GM12878 (cell line): ENCODE data around the gene NSL1. TPM values are rescaled to one million over a fixed set of nuclear protein-coding genes. Genes with fewer than 3 reads are reported as not detected.

Experiments
- BRCA1 ChIP-seq: IDR thresholded peaks from 2 replicates; pipeline ENCODE4 v1.6.1; 2011; ENCODE audit warnings: low read depth, low read length, improper control_type of control experiment
- CBX3 ChIP-seq: fragments of 200-600 bp; sonication (generic); IDR thresholded peaks from 2 replicates; pipeline ENCODE4 v1.6.1; 2016; ENCODE audit warnings: low read depth, borderline replicate concordance
- E2F4 ChIP-seq: IDR thresholded peaks from 2 replicates; pipeline ENCODE4 v1.6.1; 2012; ENCODE audit warnings: low read depth, low read length, improper control_type of control experiment
- GATAD2B ChIP-seq: fragments of 450-650 bp; conservative IDR thresholded peaks from 2 replicates; pipeline ENCODE4 v1.6.1; 2017; ENCODE audit warnings: low read depth, mild to moderate bottlenecking, moderate library complexity
- PAX8 ChIP-seq: fragments of 450-650 bp; IDR thresholded peaks from 2 replicates; pipeline ENCODE4 v1.6.1; 2017; ENCODE audit warnings: mild to moderate bottlenecking, moderate library complexity
- PBX3 ChIP-seq: IDR thresholded peaks from 2 replicates; pipeline ENCODE4 v1.6.1; 2011; ENCODE audit warnings: mild to moderate bottlenecking, low read depth, low read length, moderate library complexity; ENCODE audit not compliant: insufficient replicate concordance
- PKNOX1 ChIP-seq: fragments of 450-650 bp; IDR thresholded peaks from 2 replicates; pipeline ENCODE4 v1.6.1; 2016; ENCODE audit warnings: mild to moderate bottlenecking
- POU2F2 ChIP-seq: IDR thresholded peaks from 3 replicates; pipeline ENCODE4 v1.6.1; 2011; ENCODE audit warnings: low read depth, mild to moderate bottlenecking, low read length, borderline replicate concordance
- SRF ChIP-seq, 2 experiments: IDR thresholded peaks; 2 replicates each; pipeline ENCODE4 v1.6.1; 2011; ENCODE audit warnings: low read depth in 2 of 2, low read length in 2 of 2, mild to moderate bottlenecking in 1 of 2, moderate library complexity in 1 of 2
- TCF7 ChIP-seq: IDR thresholded peaks from 2 replicates; pipeline ENCODE4 v1.6.1; 2014; ENCODE audit warnings: antibody characterized with exemption, borderline replicate concordance
- ZBTB11 ChIP-seq: fragments of 450-650 bp; formaldehyde crosslinking; IDR thresholded peaks from 2 replicates; pipeline ENCODE4 v1.5.0; 2022; ENCODE audit warnings: mild to moderate bottlenecking, missing genetic modification characterization
- polyA plus RNA-seq, 11 experiments: library from polyadenylated mRNA; depleted of rRNA in 4 of 11; unstranded in 6 of 11; stranded (reverse) in 5 of 11; fragments of >200 nt; fragmentation: Nextera tagmentation in 4 of 11; fragmentation: Illumina TruSeq in 1 of 11; extraction: Ambion mirVana in 4 of 11; extraction: Trizol in 1 of 11; gene quantifications; 1 replicate in 1 of 11; 2 replicates in 10 of 11; pipeline versions ENCODE4 v1.2.1 to v1.2.3, GENCODE V29; 2011 to 2016; ENCODE audit warnings: inconsistent platforms in 2 of 11, missing spikeins in 2 of 11, low read depth in 1 of 11
- total RNA-seq, 4 experiments: library from RNA; depleted of rRNA in 3 of 4; stranded (reverse); fragments of >200 nt in 3 of 4; fragmentation: Illumina TruSeq in 1 of 4; extraction: Trizol in 1 of 4; gene quantifications; 2 replicates each; pipeline versions ENCODE4 v1.2.1 to v1.2.3, GENCODE V29; 2013 to 2021

NSL1 gene
- total and polyA plus RNA-seq, 10 of the 15 experiments (the other 5 are each of a cell fraction or from before 2014, with no cell fraction given) = 36.7 to 74.2 (median 46.4) TPM

GRCh38 chr1:212701910-212702309 lies 89.7 kb downstream of the NSL1 start (continued):
- TF ChIP-seq PBX3 (no peak), ZBTB11 (CRISPR knock-in tag) (no peak), CBX3 (no peak), PAX8 (no peak), SRF (IDR thresholded peaks at IDR 0.05; ENCODE audit: low read depth in 2 of 2, low read length in 2 of 2) (no peak), PKNOX1 (no peak), GATAD2B (no peak), POU2F2 (no peak), BRCA1 (no peak), TCF7 (no peak), E2F4 (no peak)
